Colonic mucosa (tissue), 4 donors: Measurements from ENCODE around the gene PTPRT. TPM values are rescaled to one million over a fixed set of nuclear protein-coding genes. Genes with fewer than 3 reads are reported as not detected.

Experiments used
- DNase-seq: peaks from one replicate; pipeline ENCODE4 v3.0.0-alpha.2; 2020
- H3K27ac ChIP-seq: fragments of 200-600 bp; one replicate; pipeline ENCODE4 v1.8.0; 2021
- H3K27me3 ChIP-seq: fragments of 200-600 bp; one replicate; pipeline ENCODE4 v1.8.0; 2021
- H3K36me3 ChIP-seq: fragments of 200-600 bp; one replicate; pipeline ENCODE4 v1.8.0; 2021
- H3K4me1 ChIP-seq: fragments of 200-600 bp; one replicate; pipeline ENCODE4 v1.8.0; 2021; ENCODE audit warnings: mild to moderate bottlenecking
- H3K4me3 ChIP-seq: fragments of 200-600 bp; one replicate; pipeline ENCODE4 v1.8.0; 2021
- H3K9ac ChIP-seq, 2 donors: one replicate each; pipeline ENCODE4 v1.7.0; 2013; ENCODE audit warnings: control low read depth in 2 of 2, low read depth in 2 of 2, low read length in 2 of 2
- H3K9me3 ChIP-seq: fragments of 200-600 bp; one replicate; pipeline ENCODE4 v1.8.0; 2021
- intact Hi-C: fragments of 100-400 bp; cut with DNase I; formaldehyde crosslinking; loops from one replicate; pipeline ENCODE4 v1.14.1; 2022
- total RNA-seq, 2 donors: library from RNA; stranded (reverse); fragmentation: NEBNext Ultra II Directional in 1 of 2; extraction: Animal tissue kit (Norgen Biotek cat#: 25700) in 1 of 2; gene quantifications; one replicate each; pipeline ENCODE4 v1.2.1, GENCODE V29; 2021
- TF ChIP-seq, protein P1 (sequence below): fragments of 200-600 bp; IDR thresholded peaks from one replicate; pipeline ENCODE4 v1.8.0; 2022; ENCODE audit warnings: antibody characterized with exemption, mild to moderate bottlenecking
- donor health status: healthy.
- donor health status: DM: no; HTN: no; CAD: no.
- donor health status: DM: no; HTN: no; CAD: no.

Gene PTPRT
- total RNA-seq, 2 donors from 2014 or later = 0.11 to 0.12 TPM

- TF ChIP-seq, protein P1, sequence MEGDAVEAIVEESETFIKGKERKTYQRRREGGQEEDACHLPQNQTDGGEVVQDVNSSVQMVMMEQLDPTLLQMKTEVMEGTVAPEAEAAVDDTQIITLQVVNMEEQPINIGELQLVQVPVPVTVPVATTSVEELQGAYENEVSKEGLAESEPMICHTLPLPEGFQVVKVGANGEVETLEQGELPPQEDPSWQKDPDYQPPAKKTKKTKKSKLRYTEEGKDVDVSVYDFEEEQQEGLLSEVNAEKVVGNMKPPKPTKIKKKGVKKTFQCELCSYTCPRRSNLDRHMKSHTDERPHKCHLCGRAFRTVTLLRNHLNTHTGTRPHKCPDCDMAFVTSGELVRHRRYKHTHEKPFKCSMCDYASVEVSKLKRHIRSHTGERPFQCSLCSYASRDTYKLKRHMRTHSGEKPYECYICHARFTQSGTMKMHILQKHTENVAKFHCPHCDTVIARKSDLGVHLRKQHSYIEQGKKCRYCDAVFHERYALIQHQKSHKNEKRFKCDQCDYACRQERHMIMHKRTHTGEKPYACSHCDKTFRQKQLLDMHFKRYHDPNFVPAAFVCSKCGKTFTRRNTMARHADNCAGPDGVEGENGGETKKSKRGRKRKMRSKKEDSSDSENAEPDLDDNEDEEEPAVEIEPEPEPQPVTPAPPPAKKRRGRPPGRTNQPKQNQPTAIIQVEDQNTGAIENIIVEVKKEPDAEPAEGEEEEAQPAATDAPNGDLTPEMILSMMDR = no peak
- Histone ChIP-seq H3K4me1 (no peaks in the 10 kb centered on the region), H3K9ac (no peak overlapping the region), H3K27ac (no peak overlapping the region), H3K9me3 (no peaks in the 10 kb centered on the region), H3K4me3 (no peak overlapping the region), H3K27me3 (no peaks in the 10 kb centered on the region), H3K36me3 (no peaks in the 10 kb centered on the region)
- intact Hi-C loops = no loop called here
- no peak for DNase-seq
Measured at GRCh38 chr20:42639140-42639539, 550.6 kb downstream of the PTPRT start.

DNA sequence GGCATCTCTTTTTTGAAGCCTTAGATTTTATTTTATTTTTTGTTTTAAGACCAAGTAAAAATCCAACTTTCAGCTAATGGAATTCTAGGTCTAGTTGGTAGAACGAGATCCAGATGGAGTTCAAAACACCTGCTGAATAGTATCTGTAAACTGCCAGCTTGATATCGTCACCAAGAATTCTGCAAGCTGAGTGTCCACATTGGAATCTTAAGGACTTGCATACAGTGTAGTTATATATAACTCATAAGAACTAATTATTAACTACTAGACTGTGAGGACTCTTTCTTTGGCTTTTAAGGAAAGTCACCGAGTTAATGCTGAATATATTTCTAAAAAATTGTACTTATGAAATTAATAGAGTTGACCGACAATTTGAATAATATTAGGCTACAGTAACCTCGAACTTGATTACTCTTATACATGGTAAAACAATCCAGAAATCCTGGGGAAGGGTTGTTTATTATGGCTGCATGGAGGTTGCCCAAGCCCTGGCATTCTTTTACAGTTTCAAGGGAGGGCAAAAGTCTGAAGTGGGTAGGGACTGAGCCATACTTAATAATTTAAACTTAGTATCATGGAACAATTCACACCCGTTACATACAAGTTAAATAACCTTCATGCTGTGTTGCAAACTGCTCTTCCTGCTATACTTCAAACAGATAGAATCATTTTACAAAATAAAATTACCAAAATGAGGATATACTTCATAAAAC, 553.9 kb downstream of the PTPRT start:
- Histone ChIP-seq H3K4me1 (no peaks in the 10 kb centered on the region), H3K27ac (no peak overlapping the region), H3K9me3 (no peaks in the 10 kb centered on the region), H3K36me3 (no peaks in the 10 kb centered on the region), H3K9ac (no peak overlapping the region), H3K27me3 (no peaks in the 10 kb centered on the region), H3K4me3 (no peak overlapping the region)
- DNase-seq = no peak
- TF ChIP-seq, protein P1 = no peak
- intact Hi-C loops = no loop called here

DNA sequence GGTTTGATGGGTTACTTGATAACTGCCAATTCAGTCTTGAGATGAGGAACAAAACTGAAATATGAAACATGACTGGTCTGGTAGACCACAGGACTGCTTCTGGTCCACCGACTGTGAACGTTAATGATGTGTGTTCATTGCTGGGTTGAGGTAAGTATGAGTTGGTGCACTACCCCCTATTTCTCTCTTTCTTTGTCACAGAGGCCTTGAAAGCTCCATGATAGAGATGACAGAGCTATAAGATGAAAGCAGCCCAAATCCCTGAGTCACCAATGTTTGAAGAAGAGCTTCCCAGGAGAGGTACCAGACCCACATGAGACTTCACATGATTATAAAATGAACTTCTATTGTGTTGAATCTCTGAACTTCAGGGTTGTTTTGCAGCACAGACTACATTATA, 555.5 kb downstream of the PTPRT start:
- Histone ChIP-seq H3K27me3 (no peaks in the 10 kb centered on the region), H3K27ac (no peak overlapping the region), H3K36me3 (no peaks in the 10 kb centered on the region), H3K9me3 (no peaks in the 10 kb centered on the region), H3K9ac (no peak overlapping the region), H3K4me3 (no peak overlapping the region), H3K4me1 (no peaks in the 10 kb centered on the region)
- intact Hi-C loops = no loop called here
- DNase-seq = no peak
- TF ChIP-seq, protein P1 = no peak

- Histone ChIP-seq H3K9me3 (no peaks in the 10 kb centered on the region), H3K36me3 (no peaks in the 10 kb centered on the region), H3K4me3 (no peak overlapping the region), H3K9ac (no peak overlapping the region), H3K27me3 (no peaks in the 10 kb centered on the region), H3K27ac (no peak overlapping the region), H3K4me1 (no peaks in the 10 kb centered on the region)
- no peak for DNase-seq
- intact Hi-C loops = no loop called here
- TF ChIP-seq, protein P1 = no peak
Measured at GRCh38 chr20:42628683-42629082, 561.0 kb downstream of the PTPRT start.

DNA sequence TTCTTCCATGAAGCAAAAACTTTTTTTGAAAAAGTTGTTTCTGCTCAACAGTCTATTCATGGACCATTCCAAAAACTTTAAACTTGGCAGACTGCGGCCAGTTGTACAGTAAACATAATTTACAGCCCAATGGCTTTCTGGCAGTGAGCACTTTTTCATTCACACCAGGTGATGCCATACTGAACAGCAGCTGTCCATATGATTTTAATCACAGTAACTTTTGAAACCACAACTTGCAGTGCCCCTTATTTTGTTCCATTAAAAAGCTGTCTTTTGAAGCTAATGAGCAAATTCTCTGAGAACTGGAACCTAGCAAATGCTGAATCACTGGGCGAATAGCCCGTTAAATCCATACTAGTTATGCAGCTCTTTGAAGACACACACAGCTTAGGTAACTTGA, 576.6 kb downstream of the PTPRT start:
- H3K27ac ChIP-seq = no peak overlapping the region
- H3K4me3 ChIP-seq = no peak overlapping the region
- DNase-seq = no peak
- no peaks in the 10 kb centered on the region for H3K4me1 ChIP-seq
- H3K36me3 ChIP-seq = no peaks in the 10 kb centered on the region
- no peaks in the 10 kb centered on the region for H3K9me3 ChIP-seq
- intact Hi-C loops = no loop called here
- TF ChIP-seq, protein P1 = no peak
- no peak overlapping the region for H3K9ac ChIP-seq
- H3K27me3 ChIP-seq = no peaks in the 10 kb centered on the region
